ENCODE results near the gene CASZ1.

GRCh38 chr1:10782491-10783244 lies 13.8 kb downstream of the CASZ1 start:
- TF ChIP-seq POLR2AphosphoS5 (IDR thresholded peaks at IDR 0.05; ENCODE audit: low read depth, low read length): no peak
- no peak for TF ChIP-seq POLR2A (IDR thresholded peaks at IDR 0.05; ENCODE audit: low read depth, low read length)

Data from GM12892 (cell line).